Measurements from ENCODE around the gene PRSS56. TPM values are rescaled to one million over a fixed set of nuclear protein-coding genes. Genes with fewer than 3 reads are reported as not detected.

PRSS56 gene
- total RNA-seq, 1 experiment from 2014 or later, result not detected

- DNase-seq (ENCODE audit: low read depth, low spot score), result no peak
- in situ Hi-C loops (cut with HindIII; ENCODE audit: low pct_unique_long_range_greater_than_20kb, low sequenced_read_pairs), result no loop called here
Observed at GRCh38 chr2:232485348-232485756, 34.8 kb upstream of the PRSS56 start.

DNA sequence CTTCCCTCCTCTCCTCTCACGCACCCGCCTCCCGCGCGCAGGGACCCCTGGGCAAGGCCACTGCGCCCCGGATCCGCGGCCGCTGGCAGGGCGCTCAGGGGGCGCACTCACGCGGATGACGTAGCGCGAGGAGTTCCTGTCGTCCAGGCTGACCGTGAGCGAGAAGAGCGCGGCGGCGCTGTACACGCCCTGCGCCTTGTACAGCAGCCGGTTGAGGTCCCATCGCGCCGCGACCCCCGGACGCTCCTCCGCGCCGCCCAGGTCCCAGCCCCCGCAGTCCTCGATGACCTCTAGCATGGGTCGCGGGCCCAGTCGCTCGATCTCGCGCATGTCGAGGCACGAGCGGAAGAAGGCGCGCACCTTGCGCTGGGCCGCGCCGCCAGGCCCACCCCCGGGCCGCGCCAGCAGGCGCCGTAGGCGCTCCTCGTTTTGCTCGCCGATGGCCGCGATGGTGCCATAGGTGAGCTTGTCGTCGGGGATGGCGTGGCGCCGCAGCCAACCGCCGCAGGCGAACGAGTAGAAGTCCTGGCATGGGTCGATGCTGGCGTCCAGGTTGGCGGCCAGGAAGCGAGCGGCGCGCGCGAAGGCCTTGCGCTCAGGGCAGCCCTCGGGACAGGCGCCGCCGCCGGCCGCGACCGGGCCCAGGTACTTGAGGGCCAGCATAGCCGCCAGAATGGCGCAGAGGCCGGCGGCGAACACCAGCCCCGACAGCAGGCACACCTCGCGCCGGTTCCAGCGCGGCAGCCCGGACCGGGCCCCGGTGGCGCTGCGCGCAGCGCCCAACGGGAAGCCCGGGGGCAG lies 34.2 kb upstream of the PRSS56 start:
- no peak for DNase-seq (ENCODE audit: low read depth, low spot score)
- in situ Hi-C loops (cut with HindIII; ENCODE audit: low pct_unique_long_range_greater_than_20kb, low sequenced_read_pairs), result no loop called here

- in situ Hi-C loops (cut with HindIII; ENCODE audit: low pct_unique_long_range_greater_than_20kb, low sequenced_read_pairs), result no loop called here
- no peak for DNase-seq (ENCODE audit: low read depth, low spot score)
Observed at GRCh38 chr2:232486558-232487384, 33.4 kb upstream of the PRSS56 start.

GRCh38 chr2:232487385-232488096 lies 32.6 kb upstream of the PRSS56 start, which contains the start of gene ECEL1:
TSS of gene ECEL1 (minus strand) at chr2:232487834. CDS start at chr2:232486653, 1,181 bp downstream.
- DNase-seq (ENCODE audit: low read depth, low spot score), result no peak
- in situ Hi-C loops (cut with HindIII; ENCODE audit: low pct_unique_long_range_greater_than_20kb, low sequenced_read_pairs), result no loop called here

DNA sequence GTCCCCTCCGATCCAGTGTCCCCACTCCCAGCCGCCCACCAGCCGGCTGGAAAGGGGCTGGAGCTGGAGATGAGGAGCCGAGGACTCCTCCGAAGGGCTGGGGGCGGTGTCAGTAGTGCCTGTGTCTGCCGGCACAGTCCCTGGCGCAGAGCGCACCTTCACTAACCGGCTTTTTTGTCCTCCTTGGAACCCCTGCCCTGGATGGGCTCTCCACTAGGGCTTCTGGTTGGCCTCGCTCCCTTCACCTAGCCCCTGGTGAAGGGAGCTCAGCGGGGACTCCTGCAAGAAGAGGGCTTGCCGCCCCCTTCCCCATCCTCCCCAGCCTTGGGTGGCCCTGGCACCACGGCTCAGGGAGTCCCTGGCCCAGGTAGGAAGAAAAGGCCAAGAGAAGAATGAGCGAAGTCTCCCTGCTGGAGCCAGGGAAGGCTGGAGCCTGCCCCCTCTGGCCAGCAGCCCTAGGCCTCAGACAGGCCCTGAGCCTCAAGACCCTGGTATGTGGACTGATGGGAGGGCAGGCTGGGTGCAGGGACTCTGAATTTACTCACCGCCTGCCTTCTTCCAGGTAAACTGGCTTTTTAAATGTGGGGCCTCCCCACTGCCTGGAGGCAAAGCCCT lies 32.0 kb upstream of the PRSS56 start:
- no peak for DNase-seq (ENCODE audit: low read depth, low spot score)
- in situ Hi-C loops (cut with HindIII; ENCODE audit: low pct_unique_long_range_greater_than_20kb, low sequenced_read_pairs), result no loop called here

- in situ Hi-C loops (cut with HindIII; ENCODE audit: low pct_unique_long_range_greater_than_20kb, low sequenced_read_pairs), result no loop called here
- no peak for DNase-seq (ENCODE audit: low read depth, low spot score)
Observed at GRCh38 chr2:232488721-232489300, 31.4 kb upstream of the PRSS56 start.

DNA sequence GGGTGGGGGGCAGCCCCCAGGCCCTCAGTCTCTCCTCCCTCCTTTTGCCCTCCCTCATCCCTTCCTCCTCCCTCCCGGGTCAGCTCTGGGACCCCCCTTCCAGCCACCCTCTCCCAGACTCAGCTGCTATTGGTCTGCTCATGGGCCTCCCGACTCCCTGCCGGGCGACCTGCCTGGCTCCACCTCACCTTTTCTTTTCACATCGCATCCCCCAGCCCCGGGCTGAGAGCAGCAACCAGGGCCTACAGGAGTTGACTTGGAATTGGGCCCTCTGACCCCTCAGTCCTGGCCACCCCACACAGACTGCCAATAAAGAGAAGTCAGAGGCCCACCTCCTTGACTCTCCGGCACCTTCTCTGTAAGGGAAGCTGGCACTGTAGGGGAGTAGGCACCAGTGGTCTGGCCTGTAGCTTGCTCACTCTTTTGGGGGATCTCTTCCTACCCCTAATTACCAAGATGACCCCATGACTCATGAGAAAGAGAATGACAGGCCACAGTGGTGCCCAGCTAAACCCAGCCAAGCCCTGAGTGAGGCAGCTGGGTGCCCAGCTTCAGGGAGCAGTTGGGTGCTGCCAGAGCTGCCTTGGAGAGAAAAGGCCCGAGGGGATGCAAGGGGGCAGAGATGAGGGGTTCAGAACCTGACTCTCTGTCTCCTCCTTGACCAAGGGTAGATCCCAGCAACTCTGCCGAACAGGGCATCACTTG lies 30.5 kb upstream of the PRSS56 start:
- DNase-seq (ENCODE audit: low read depth, low spot score), result no peak
- in situ Hi-C loops (cut with HindIII; ENCODE audit: low pct_unique_long_range_greater_than_20kb, low sequenced_read_pairs), result no loop called here

DNA sequence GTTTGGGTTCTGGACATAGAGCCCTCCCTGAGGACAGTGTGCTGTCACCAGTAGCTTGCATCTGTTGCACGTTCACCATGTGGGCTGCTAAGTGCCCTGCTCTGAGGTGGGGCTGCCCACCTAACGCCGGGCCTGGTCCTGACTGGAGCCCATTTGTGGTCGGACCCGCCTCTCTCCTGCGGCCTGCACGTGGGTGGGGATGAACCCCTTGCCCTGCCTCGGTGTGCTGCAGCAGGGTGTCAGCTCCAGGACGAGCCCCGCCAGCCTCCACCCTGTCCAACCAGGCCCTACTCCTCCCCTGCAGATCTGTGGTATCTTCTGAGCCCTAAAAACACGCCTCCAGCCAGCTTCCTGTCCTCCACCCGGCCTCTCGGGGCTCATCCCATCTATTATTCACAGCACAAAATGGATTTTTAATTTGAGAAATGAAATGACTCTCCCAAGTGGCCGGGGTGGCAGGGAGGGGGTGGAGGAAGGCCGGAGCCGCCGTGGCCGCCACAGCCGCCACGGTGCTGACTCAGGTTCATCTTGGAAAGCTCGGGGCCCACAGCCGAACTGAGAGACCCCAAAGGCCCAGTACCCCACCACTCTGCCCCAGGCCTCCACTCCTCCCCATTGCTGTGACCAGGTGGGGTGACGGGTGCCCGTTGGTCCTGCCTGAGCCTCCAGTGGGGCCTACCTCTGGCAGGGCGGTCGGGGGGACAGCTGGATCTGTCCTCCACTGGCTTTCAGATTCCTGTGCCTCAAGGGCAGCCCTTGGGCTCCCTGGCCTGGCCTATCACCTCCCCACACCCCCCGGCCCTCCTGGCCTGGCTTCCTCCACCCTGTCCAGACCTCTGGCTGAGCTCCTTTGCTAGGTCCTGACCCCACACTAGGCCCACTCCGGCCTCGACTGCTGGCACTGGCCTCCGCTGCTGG lies 29.7 kb upstream of the PRSS56 start:
- DNase-seq (ENCODE audit: low read depth, low spot score), result no peak

GRCh38 chr2:232491139-232491780 lies 28.9 kb upstream of the PRSS56 start:
- no peak for DNase-seq (ENCODE audit: low read depth, low spot score)
- in situ Hi-C loops (cut with HindIII; ENCODE audit: low pct_unique_long_range_greater_than_20kb, low sequenced_read_pairs), result no loop called here

More for the DNA sequence above, 29.7 kb upstream of the PRSS56 start:
- in situ Hi-C loops (cut with HindIII; ENCODE audit: low pct_unique_long_range_greater_than_20kb, low sequenced_read_pairs), result no loop called here

DNA sequence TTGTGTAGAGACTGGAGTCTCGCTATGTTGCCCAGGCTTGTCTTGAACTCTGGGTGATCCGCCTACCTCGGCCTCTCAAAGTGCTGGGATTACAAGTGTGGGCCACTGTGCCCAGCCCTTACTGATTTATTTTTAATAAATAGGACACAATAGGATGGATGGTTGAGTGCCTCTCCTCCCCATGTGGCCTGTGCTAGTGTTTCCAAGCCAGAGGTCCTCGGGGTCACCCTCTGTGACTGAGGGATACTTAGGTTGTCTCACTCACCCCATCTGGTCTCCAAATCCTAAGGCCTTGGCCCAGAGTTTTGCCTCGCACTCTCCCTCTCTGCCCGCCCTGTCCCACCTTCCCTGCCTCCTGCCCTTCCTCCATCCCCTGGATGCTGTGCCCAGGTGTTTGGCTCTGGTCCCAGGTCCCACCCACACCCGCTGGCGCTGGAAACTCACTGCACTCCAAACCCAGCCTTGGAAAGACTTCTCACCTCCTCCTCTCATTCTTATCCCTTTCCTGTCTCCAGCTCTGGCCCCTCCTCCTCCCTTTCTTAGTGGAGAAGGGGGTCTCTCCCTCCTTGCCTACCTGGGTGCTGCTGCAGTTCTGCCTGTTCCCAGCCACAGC lies 27.8 kb upstream of the PRSS56 start:
- in situ Hi-C loops (cut with HindIII; ENCODE audit: low pct_unique_long_range_greater_than_20kb, low sequenced_read_pairs), result no loop called here
- DNase-seq (ENCODE audit: low read depth, low spot score), result no peak

GRCh38 chr2:232492963-232493700 lies 27.1 kb upstream of the PRSS56 start:
- in situ Hi-C loops (cut with HindIII; ENCODE audit: low pct_unique_long_range_greater_than_20kb, low sequenced_read_pairs), result no loop called here
- no peak for DNase-seq (ENCODE audit: low read depth, low spot score)

- in situ Hi-C loops (cut with HindIII; ENCODE audit: low pct_unique_long_range_greater_than_20kb, low sequenced_read_pairs), result no loop called here
- no peak for DNase-seq (ENCODE audit: low read depth, low spot score)
Observed at GRCh38 chr2:232493701-232494474, 26.3 kb upstream of the PRSS56 start.

GRCh38 chr2:232494542-232494941 lies 25.6 kb upstream of the PRSS56 start:
- in situ Hi-C loops (cut with HindIII; ENCODE audit: low pct_unique_long_range_greater_than_20kb, low sequenced_read_pairs), result no loop called here
- DNase-seq (ENCODE audit: low read depth, low spot score), result no peak

DNA sequence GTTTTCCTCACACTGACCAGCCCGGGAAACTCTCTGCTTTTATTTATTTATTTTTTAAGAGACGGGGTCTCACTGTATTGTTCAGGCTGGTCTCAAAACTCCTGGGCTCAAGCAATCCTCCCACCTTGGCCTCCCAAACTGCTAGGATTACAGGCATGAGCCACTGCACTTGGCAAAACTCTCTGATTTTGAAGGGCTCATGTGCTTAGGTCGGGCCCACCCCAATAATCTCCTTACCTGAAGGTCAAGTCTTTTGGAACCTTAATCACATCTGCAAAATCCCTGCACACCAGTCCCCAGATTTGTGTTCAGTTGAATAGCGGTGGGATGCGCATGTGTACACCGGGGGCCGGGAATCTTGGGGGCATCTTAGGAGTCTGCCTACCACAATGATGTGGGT lies 24.9 kb upstream of the PRSS56 start:
- in situ Hi-C loops (cut with HindIII; ENCODE audit: low pct_unique_long_range_greater_than_20kb, low sequenced_read_pairs), result no loop called here
- no peak for DNase-seq (ENCODE audit: low read depth, low spot score)
